ENCODE measurements around the gene XIAP.
"Not testable (repeated sequence)": the region's sequence is repeated elsewhere in the genome, so short reads cannot be mapped to it uniquely, and the experiment has no call there.

DNA sequence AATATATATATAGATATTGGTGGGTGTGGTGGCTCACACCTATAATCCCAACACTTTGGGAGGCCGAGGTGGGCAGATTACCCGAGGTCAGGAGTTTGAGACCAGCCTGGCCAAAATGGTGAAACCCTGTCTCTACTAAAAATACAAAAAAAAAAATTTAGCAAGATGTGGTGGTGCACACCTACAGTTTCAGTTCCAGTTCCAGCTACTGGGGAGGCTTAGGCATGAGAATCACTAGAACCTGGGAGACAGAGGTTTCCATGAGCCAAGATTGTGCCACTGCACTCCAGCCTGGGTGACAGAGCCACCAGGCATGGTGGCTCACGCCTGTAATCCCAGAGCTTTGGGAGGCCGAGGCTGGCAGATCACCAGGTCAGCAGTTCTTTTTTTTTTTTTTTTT, 14.7 kb upstream of the XIAP start:
- TF ChIP-seq, protein P1, sequence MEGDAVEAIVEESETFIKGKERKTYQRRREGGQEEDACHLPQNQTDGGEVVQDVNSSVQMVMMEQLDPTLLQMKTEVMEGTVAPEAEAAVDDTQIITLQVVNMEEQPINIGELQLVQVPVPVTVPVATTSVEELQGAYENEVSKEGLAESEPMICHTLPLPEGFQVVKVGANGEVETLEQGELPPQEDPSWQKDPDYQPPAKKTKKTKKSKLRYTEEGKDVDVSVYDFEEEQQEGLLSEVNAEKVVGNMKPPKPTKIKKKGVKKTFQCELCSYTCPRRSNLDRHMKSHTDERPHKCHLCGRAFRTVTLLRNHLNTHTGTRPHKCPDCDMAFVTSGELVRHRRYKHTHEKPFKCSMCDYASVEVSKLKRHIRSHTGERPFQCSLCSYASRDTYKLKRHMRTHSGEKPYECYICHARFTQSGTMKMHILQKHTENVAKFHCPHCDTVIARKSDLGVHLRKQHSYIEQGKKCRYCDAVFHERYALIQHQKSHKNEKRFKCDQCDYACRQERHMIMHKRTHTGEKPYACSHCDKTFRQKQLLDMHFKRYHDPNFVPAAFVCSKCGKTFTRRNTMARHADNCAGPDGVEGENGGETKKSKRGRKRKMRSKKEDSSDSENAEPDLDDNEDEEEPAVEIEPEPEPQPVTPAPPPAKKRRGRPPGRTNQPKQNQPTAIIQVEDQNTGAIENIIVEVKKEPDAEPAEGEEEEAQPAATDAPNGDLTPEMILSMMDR (IDR thresholded peaks at IDR 0.05; ENCODE audit: low read length), result not testable (repeated sequence)
- TF ChIP-seq EZH2 (optimal IDR thresholded peaks at IDR 0.05; ENCODE audit: low read depth, low read length); EZH2phosphoT487 (IDR thresholded peaks at IDR 0.05; ENCODE audit: low read length): not testable (repeated sequence)
